HG02798 (cell line): ENCODE measurements around the gene FKBP8.
"Not testable (repeated sequence)": the region's sequence is repeated elsewhere in the genome, so short reads cannot be mapped to it uniquely, and the experiment has no call there.

Source experiments
- ATAC-seq: cut with Tn5 transposase; IDR thresholded peaks from one replicate; pipeline ENCODE4 v1.9.1; 2021; ENCODE audit warnings: mild to moderate bottlenecking; ENCODE audit not compliant: unreplicated experiment, poor library complexity

The FKBP8 gene

DNA sequence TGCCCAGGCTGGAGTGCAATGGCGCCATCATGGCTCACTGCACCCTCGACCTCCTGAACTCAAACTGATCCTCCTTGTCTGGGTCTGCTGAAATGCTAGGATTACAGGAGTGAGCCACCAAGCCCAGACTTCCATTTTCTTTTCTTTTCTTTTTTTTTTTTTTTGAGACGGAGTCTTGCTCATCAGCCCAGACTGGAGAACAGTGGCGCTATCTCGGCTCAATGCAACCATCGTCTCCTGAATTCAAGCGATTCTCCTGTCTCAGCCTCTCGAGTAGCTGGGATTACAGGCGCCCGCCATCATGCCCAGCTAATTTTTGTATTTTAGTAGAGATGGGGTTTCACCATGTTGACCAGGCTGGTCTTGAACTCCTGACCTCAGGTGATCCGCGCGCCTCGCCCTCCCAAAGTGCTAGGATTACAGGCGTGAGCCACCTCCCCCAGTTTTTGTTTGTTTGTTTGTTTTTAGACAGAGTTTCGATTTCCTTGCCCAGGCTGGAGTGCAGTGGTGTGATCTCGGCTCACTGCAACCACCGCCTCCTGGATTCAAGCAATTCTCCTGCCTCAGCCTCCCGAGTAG lies 20.4 kb downstream of the FKBP8 start:
- ATAC-seq, result not testable (repeated sequence)

DNA sequence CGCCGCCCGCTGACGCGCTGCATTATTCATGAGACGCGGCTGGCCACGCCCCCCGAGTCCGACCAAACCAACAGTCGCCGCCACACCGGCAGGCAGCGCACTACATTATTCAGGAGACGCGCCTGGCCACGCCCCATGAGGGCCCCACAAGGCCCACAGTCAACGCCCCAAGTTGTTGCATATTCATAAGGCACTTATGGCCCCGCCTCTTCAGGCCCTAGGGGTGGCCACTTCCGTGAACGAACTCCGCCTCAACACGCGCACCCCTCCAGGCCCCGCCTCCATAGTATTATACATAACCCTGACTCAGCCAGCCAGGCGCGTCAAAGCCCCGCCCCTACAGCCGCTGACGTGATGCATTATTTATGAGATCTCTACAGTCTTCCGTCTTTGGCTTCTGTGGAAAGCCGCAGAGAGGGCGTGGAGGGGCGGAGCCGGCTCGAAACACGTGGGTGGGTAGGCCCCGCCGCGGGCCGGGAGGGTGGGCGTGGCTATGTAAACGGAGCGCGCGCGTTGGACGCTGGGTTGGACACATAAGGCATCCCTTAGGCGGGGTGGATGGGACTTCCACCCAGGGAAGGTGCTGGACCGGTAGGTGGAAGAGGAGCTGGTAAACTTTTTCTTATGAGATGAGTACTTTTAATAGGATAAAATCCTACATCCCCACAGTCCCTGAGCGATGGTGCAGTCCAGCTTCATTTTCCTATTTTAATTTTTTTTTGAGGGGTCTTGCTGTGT lies 21.1 kb downstream of the FKBP8 start:
- peak; percentile 89 for ATAC-seq

DNA sequence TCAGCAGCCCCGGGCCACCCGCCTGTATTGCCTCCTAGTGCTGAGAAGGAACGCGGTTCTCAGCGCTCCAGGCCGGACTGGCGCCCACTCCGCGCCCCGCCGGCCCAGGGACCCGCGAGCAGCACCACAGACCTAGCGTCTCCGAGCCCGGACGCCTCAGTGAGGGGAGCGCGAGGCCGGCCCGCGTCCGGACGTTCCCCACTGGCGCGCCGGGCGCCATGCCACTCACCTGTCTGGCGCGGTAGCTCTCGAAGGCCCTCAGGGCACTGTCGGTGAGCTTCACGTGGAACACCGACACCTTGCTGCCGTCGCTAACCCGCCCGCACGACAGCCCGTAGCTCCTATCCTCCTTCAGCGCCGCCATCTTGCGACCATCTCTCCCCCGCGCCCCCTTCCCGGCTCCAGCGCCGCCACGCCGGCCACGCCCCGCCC lies 21.7 kb downstream of the FKBP8 start, which contains the start of gene ELL:
Gene ELL (minus strand): TSS at position 379 of the 432 bp plus-strand sequence. CDS start 15 bp downstream, at position 364.
- ATAC-seq, result peak; percentile 4

- ATAC-seq, result no peak
These were observed 22.3 kb downstream of the FKBP8 start for GRCh38 chr19:18520848-18521691.

DNA sequence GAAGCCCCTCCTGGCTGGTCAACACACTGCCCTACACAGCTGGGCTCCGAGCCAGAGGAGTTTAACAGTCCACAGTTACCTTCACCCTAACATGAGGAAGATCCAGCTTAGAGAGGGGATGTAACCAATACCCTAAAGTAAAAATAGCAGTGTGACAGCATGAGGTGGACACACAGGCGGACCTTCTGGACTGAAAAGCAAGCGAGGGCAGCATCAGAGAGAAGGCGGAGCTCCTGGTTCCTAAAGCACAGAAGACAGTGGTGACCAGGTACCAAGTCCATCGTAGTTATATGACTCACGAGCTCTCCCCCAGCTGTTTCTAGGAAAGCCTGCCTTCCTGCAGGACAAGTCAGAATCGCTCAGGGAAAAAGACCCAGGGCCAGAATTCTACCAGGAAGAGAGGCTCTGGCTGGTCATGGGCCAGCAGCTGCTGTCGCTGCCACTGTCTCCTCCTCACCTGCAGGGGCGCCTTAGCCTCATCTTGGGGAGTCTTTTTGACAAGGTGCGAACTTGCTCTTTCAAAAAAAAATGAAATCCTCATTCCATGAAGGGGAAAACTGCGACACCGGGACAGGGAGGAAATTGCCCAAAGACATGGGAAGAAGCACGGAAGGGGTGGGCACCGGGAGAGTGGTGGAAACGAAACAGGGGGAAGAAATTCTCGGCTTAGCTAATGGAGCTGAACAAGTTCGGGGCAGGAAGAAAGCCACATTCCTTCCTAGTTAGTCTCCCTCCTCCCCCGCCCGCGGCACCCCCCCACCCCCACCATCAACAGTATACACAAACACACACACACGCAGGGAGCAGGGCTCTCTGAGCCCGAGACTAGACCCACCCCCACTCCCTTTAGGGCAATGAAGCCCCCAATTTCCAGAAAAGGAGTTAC lies 23.2 kb downstream of the FKBP8 start:
- ATAC-seq, result no peak

DNA sequence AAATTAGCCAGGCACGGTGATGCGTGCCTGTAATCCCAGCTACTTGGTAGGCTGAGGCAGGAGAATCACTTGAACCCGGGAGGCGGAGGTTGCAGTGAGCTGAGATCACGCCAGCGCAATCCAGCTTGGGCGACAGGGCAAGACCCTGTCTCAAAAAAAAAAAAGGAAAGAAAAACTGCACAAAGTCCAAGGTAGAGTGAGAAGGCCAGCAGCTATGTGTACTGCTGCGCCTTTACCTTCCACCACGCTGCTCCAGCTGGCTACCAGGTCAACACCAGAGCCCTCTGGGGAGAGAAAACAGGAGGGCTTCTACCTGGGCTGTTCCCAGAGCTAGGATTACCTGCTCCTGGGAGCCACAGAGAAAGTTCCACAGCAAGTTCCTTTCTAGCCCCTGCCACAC lies 24.7 kb downstream of the FKBP8 start:
- no peak for ATAC-seq

DNA sequence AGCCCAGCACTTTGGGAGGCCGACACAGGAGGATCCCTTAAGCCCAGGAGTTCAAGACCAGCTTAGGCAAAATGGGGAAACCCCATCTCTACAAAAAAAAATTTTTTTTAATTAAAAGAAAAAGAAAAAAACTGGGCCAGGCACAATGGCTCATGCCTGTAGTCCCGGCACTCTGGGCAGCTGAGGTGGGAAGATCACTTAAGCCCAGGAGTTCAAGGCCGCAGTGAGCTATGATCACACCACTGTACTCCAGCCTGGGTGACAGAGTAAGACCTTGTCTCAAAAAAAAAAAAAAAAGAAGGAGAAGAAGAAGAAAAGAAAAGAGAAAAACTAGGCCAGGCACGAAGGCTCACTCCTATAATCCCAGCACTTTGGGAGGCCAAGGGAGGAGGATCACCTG lies 25.8 kb downstream of the FKBP8 start:
- ATAC-seq, result no peak

DNA sequence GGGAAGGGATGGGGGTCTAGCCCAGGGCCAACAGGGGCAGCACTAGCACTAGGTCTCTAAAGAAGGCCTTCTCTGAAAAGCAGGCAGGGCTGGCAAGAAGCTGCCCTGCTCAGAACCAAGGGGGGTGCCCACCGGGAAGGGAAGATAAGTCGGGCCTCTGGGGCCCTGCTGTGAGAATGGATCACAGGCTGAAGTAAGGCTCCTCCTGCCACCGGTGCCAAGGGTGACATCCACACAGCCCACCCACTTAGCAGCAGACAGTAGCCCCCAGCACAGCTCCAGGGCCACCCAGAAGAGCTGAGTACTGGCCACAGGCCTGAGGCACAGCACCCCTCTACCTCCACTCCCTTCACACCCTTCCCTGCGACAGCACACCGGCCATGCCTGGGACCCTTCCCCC lies 27.4 kb downstream of the FKBP8 start:
- ATAC-seq, result no peak

DNA sequence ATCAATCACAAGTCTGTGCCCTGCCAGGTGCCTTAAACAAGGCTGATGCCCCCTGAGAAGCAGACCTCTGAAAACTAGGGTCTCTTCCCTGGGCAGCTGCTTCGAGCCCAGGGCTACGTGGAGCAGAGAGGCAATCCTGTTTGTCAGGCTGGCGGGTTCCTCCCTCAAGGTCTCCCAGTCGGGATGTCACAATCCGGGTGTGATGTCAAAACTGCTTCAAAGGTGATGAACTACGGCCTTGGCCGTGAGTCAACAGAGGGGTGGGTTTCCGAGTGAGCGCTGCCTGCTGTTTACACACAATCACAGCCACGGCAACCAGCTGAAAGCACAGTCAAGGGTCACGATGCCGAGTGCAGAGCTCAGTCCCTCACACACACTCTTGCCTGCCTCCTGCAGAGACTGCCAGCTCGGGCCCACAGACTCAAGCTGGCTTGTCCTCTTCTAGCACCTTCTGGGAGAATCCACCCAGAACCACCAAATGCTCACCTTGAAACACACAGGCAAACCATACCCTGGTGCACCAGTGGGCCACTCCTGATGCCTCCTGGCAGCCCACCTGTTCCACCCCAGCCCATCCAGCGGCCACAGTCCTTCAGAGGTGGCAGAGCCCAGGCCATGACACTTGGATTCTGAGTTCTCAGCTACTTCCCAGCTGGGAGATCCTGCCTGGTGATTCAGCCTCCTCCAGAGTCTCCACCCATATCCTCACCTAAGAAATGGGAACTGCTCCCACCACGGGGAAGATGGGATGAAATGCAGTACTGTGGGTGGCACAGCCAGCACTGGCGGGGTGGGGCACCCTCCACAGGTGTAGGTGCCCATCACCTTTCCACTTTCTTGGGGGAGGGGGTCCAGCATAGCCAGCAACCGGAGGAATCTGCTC lies 28.3 kb downstream of the FKBP8 start:
- ATAC-seq, result no peak

- ATAC-seq, result no peak
These were observed 29.5 kb downstream of the FKBP8 start for GRCh38 chr19:18513868-18514267.

DNA sequence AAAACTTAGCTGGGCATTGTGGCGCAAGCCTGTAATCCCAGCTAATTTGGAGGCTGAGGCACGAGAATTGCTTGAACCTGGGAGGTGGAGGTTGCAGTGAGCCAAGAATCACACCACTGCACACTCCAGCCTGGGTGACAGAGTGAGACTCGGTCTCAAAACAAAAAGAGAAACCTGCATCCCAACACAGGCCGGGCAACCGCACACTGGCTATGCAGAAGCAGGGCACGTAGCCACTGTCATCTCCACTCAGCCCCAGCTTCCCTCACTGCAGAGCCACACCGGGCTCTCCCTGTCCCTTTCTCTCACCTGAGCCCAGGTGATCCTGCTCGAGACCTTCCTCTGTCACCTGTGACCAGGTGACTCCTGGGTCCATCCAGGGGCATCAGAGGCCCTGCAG lies 33.2 kb downstream of the FKBP8 start:
- no peak for ATAC-seq

DNA sequence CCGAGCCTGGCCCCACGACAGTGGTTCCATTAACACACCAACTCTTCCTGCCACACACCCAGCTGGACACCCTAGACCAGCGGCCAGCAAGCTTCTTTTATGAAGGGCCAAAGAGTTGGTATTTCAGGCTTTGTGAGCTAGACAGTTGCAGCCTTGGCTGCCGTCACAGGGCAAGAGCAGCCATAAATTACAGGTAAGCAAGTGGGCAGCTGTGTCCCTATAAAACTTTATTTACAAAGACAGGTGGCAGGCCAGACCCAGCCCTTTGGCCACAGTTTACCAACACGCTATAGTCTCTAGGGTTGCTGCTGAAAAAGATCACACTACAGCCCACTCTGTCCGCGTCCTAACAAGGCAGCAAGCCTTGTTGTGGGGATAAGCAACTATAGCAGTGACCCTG lies 34.8 kb downstream of the FKBP8 start:
- ATAC-seq, result no peak

DNA sequence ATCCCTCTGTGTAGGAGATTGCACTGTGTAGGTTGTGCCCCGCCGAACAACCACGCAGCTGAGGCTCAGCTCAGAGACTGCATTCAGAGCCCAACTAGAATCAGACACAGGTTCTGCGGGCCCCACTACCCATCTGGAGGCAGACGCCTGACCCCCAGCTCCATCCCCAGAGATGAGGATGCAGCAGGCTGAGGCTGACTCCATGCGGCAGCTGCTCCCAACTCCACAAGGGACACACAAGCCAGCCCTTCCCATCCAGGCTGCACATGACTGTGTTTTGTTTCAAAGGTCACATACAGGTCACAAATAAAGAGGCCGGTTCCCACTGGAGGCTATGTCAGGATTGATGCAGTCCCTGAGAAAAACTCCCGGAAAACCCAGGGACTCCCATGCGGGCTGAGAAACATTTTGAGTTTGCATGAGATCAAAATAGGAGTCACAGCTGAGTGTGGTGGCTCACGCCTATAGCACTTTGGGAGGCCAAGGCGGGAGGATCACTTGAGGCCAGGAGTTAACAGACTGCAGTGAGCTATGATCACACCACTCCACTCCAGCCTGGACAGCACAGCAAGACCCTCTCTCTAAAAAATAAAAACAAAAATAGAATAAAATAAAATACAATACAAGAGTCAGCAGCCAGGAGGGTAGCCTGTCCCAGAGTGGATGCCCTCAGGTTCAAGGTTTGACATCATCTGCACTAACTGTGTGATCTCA lies 35.5 kb downstream of the FKBP8 start:
- no peak for ATAC-seq

GRCh38 chr19:18507021-18507726 lies 36.2 kb downstream of the FKBP8 start:
- no peak for ATAC-seq

DNA sequence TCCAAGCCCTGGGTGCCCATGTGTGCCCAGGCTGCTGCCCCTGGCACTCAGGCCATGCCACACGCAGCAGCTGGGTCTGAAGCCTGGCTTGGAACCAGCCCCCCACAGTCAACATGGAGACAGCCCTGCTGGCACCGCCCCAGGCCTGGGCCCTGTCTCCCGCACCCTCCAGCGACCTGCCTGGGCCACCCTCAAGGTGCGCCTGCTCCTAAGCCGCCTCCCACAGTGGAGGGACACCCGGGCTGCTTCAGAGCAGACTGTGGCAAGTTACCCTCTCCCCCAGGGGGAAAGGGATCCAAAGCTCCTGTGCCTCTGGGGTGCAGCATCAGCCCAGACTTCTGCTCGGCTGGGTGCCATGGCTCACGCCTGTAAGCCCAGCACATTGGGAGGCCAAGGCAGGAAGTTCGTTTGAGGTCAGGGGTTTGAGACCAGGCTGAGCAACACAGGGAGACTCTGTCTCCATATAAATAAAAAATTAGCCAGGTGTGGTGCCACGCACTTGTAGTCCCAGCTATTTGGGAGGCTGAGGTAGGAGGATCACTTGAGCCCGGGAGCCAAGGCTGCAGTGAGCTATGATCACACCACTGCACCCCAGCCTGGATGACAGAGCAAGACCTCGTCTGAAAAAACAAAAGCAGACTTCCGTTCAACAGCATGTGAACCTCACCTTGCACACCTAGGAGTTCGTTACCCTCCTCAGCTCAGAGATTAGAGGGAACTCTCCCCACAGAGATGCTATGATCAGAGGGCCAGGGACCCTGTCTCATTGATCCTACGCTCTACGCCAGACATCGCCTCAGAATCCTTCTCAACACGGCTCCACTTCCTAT lies 37.1 kb downstream of the FKBP8 start:
- no peak for ATAC-seq

- ATAC-seq, result no peak
These were observed 38.3 kb downstream of the FKBP8 start for GRCh38 chr19:18504886-18505610.
